ENCODE data around the gene LANCL2.

Gene LANCL2

GRCh38 chr7:55472928-55473725 lies 108.0 kb downstream of the LANCL2 start:
- no peak for DNase-seq

- no peak for DNase-seq
Measured at GRCh38 chr7:55473932-55474331, 108.8 kb downstream of the LANCL2 start.

GRCh38 chr7:55474944-55475854 lies 110.1 kb downstream of the LANCL2 start:
- DNase-seq: no peak

- no peak for DNase-seq
Measured at GRCh38 chr7:55475855-55476803, 111.0 kb downstream of the LANCL2 start.

- no peak for DNase-seq
Measured at GRCh38 chr7:55476852-55477780, 112.0 kb downstream of the LANCL2 start.

- no peak for DNase-seq
Measured at GRCh38 chr7:55477781-55478374, 112.7 kb downstream of the LANCL2 start.

GRCh38 chr7:55478700-55479099 lies 113.6 kb downstream of the LANCL2 start:
- no peak for DNase-seq

- no peak for DNase-seq
Measured at GRCh38 chr7:55481155-55481554, 116.0 kb downstream of the LANCL2 start.

GRCh38 chr7:55483046-55483445 lies 117.9 kb downstream of the LANCL2 start:
- DNase-seq: no peak

Data from stimulated activated CD4-positive, alpha-beta T cell treated with anti-CD3 and anti-CD28 coated beads, Interleukin-1b, Interleukin-23, amount 100 ng/mL, for 48 hours (primary cell).